Rectal smooth muscle tissue (tissue), 1 donor: Measurements from ENCODE around the gene SELENOM.
"Not testable (repeated sequence)": the region's sequence is repeated elsewhere in the genome, so short reads cannot be mapped to it uniquely, and the experiment has no call there.

Experiments used
- H3K27ac ChIP-seq: one replicate; pipeline ENCODE4 v1.7.0; 2013; ENCODE audit warnings: low read depth, low read length, inconsistent platforms
- H3K27me3 ChIP-seq: one replicate; pipeline ENCODE4 v1.7.0; 2013; ENCODE audit warnings: low read length; ENCODE audit not compliant: control insufficient read depth, insufficient read depth
- H3K36me3 ChIP-seq: one replicate; pipeline ENCODE4 v1.7.0; 2013; ENCODE audit warnings: low read length; ENCODE audit not compliant: control insufficient read depth, insufficient read depth
- H3K4me1 ChIP-seq: one replicate; pipeline ENCODE4 v1.7.0; 2013; ENCODE audit warnings: low read length; ENCODE audit not compliant: control insufficient read depth, insufficient read depth
- H3K4me3 ChIP-seq: one replicate; pipeline ENCODE4 v1.7.0; 2013; ENCODE audit warnings: low read length
- H3K9ac ChIP-seq: one replicate; pipeline ENCODE4 v1.7.0; 2013; ENCODE audit warnings: low read length

SELENOM gene

DNA sequence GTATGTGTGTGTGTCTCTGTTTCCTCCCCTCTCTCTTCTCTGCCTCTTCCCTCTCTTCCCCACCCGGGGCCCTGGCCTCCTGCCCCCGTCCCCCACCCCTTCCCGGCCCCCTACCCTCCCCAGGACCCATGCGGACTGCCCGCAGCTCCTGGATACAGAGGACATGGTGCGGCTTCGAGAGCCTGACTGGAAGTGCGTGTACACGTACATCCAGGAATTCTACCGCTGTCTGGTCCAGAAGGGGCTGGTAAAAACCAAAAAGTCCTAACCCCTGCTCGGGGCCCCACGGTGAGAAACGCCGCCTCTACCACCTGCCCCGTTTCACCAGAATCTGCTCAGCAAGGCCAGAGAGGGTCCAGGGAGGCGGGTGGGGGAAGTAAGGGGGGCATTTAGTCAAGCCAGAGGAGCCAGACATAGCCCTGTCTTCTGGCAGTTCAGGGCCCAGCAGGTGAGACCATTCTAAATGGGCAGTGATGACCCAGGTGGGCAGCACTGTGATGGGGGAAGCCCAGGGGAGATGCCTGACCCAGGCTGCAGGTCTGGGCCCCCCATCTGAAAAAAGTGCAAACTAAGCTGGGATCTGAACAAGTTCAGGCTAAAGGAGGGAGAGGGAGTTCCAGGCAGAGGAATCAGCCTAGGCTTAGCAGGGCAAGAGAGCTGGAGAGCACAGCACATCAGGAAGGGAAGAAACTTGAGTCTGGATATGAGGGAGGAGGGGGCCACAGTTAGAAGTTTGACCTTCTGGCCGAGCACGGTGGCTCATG is 6.4 kb downstream of the SELENOM start:
- H3K9ac ChIP-seq: no peak overlapping the region
- H3K27ac ChIP-seq: peak overlapping the region; percentile 100
- no peak overlapping the region for H3K4me3 ChIP-seq
- peaks cover 34% of the 10 kb centered on the region for H3K36me3 ChIP-seq
- H3K4me1 ChIP-seq: peaks cover 70% of the 10 kb centered on the region
- H3K27me3 ChIP-seq: no peaks in the 10 kb centered on the region

- peaks cover 42% of the 10 kb centered on the region for H3K36me3 ChIP-seq
- no peak overlapping the region for H3K9ac ChIP-seq
- H3K4me3 ChIP-seq: no peak overlapping the region
- no peaks in the 10 kb centered on the region for H3K27me3 ChIP-seq
- H3K27ac ChIP-seq: peak overlapping the region; percentile 100
- H3K4me1 ChIP-seq: peaks cover 72% of the 10 kb centered on the region
These were observed 7.3 kb downstream of the SELENOM start for GRCh38 chr22:31099841-31100761.

DNA sequence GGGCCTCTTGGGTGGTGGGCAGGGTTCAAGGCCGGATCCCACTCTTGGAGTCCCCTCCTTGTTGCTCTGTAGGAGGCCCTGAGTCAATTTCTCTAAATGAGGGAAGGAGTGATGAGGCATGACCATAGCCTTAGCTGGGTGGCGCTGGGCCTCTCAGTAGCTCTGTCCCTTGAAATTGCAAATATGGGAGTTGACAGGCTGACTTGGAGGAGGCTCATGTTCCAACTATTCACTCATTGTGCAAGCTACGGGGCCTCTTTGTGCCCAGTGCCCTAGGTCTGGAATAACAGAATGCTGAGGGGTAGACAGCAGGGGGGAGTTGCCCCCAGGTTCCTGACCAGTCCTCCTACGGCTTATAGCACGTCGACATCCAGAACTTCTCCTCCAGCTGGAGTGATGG is 8.0 kb downstream of the SELENOM start:
- peaks cover 43% of the 10 kb centered on the region for H3K36me3 ChIP-seq
- peaks cover 72% of the 10 kb centered on the region for H3K4me1 ChIP-seq
- H3K27ac ChIP-seq: peak overlapping the region; percentile 100
- H3K9ac ChIP-seq: no peak overlapping the region
- no peaks in the 10 kb centered on the region for H3K27me3 ChIP-seq
- H3K4me3 ChIP-seq: no peak overlapping the region

- Histone ChIP-seq H3K36me3 (peaks cover 43% of the 10 kb centered on the region), H3K4me1 (peaks cover 67% of the 10 kb centered on the region), H3K4me3 (peak overlapping the region; percentile 35), H3K27ac (peak overlapping the region; percentile 100), H3K9ac (no peak overlapping the region), H3K27me3 (no peaks in the 10 kb centered on the region)
These were observed 8.7 kb downstream of the SELENOM start for GRCh38 chr22:31098632-31099110.

GRCh38 chr22:31097941-31098631 is 9.3 kb downstream of the SELENOM start:
- H3K4me1 ChIP-seq: peaks cover 61% of the 10 kb centered on the region
- peak overlapping the region; percentile 35 for H3K4me3 ChIP-seq
- no peak overlapping the region for H3K9ac ChIP-seq
- H3K27ac ChIP-seq: peak overlapping the region; percentile 100
- no peaks in the 10 kb centered on the region for H3K27me3 ChIP-seq
- peaks cover 43% of the 10 kb centered on the region for H3K36me3 ChIP-seq

DNA sequence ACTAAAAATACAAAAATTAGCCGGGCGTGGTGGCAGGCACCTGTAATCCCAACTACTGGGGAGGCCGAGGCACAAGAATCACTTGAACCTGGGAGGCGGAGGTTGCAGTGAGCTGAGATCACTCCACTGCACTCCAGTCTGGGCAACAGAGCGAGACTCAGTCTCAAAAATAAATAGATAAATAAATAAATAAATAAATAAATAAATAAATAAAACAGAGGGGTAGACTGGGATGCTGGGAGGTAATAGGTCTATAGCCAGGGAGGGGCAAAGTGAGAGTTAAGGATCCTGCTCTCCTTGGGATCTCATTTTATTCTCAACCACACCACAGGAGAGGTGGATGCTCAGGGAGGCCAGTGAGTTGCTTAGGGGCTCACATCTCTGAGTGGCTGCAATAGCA is 9.8 kb downstream of the SELENOM start:
- H3K4me3 ChIP-seq, H3K9ac ChIP-seq, H3K27me3 ChIP-seq: not testable (repeated sequence)
- peaks cover 56% of the 10 kb centered on the region for H3K4me1 ChIP-seq
- H3K36me3 ChIP-seq: peaks cover 41% of the 10 kb centered on the region
- peak overlapping the region; percentile 100 for H3K27ac ChIP-seq

DNA sequence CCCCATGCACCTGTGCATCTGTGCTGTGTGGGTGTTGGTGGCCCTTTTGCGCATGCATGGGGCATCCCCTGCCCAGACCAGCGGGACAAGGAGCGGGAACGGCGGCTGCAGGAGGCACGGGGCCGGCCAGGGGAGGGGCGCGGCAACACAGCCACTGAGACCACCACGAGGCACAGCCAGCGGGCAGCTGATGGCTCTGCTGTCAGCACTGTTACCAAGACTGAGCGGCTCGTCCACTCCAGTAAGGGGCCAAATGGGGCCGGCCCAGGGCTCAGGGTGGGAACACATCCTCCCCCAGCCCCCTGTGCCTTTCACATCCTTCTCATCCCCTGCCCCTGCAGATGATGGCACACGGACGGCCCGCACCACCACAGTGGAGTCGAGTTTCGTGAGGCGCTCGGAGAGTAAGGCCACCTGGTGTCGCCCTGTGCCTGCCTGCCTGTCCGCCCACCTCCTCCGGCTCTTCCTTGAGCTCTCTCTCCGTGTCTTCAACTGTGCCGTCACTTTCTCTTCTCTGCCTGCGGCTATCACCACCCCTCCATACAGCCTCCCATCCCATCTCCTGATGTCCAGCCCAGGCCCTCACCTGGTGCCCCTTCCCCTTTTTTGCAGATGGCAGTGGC is 10.6 kb downstream of the SELENOM start:
- Histone ChIP-seq H3K4me3 (peak overlapping the region; percentile 43), H3K4me1 (peaks cover 50% of the 10 kb centered on the region), H3K27me3 (no peaks in the 10 kb centered on the region), H3K27ac (peak overlapping the region; percentile 99), H3K36me3 (peaks cover 44% of the 10 kb centered on the region), H3K9ac (no peak overlapping the region)

DNA sequence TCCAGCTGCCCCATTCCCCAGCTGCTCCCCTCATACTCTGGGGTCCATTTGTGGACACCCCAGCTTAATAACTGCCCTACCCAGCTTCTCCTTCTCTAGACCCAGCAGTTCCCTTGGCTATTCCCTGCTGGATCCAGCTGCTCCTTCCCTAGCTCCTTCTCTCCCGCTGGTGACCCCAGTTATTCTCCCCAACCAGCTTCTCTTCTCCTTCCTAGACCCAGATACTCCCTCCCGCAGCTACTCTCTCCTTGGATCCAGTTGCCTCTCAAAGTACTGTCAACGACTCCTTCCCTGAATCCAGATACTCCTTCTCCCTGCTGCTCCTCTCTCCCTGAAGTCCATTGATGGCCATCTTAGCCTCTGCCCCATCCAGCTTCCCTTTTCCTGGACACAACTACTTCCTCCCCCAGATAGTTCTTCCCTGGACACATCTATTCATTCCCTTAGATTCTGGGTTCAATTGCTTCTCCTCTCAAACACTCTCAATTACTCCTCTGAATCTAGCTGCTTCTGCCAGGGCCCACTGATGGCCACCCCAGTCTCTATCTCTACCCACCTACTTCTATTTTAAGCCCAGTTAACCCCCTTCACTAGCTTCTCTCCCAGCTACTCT is 11.6 kb downstream of the SELENOM start:
- Histone ChIP-seq H3K27ac (peak overlapping the region; percentile 99), H3K4me1 (peaks cover 43% of the 10 kb centered on the region), H3K27me3 (no peaks in the 10 kb centered on the region), H3K36me3 (peaks cover 46% of the 10 kb centered on the region), H3K9ac (no peak overlapping the region), H3K4me3 (peak overlapping the region; percentile 43)

- H3K36me3 ChIP-seq: peaks cover 39% of the 10 kb centered on the region
- no peaks in the 10 kb centered on the region for H3K27me3 ChIP-seq
- peak overlapping the region; percentile 55 for H3K4me3 ChIP-seq
- no peak overlapping the region for H3K9ac ChIP-seq
- peak overlapping the region; percentile 99 for H3K27ac ChIP-seq
- H3K4me1 ChIP-seq: peaks cover 41% of the 10 kb centered on the region
These were observed 12.6 kb downstream of the SELENOM start for GRCh38 chr22:31094741-31095140.

DNA sequence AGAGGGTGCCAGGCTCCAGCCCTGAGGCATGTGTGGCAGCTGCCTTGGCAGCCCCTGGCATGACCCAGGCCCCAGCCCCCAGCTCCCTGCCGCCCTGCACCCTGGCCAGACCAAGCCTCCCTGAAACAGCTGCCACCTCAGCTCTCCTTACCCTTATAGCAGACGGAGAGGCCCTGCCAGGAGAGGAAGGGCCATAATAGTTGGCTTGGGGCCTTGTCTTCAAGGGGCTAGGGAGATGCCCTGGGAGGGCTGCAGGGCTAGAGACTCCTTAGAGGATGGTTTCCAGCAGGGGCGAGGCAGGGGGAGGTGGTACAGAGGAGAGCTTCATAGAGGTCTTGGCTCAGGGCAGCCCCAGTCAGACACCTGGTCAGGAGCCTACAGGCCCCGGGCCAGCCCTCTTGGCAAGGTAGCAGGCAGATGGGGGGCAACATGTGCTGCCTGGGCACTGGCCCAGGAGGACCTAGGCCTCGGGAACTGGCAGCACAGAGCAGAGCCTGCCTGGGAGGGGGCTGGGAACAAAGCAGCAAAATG is 13.3 kb downstream of the SELENOM start:
- peaks cover 39% of the 10 kb centered on the region for H3K36me3 ChIP-seq

GRCh38 chr22:31093086-31093850 is 14.1 kb downstream of the SELENOM start:
- Histone ChIP-seq H3K27ac (peak overlapping the region; percentile 99), H3K4me1 (peaks cover 34% of the 10 kb centered on the region), H3K9ac (peak overlapping the region; percentile 71), H3K36me3 (peaks cover 46% of the 10 kb centered on the region), H3K27me3 (no peaks in the 10 kb centered on the region), H3K4me3 (peak overlapping the region; percentile 55)

More for the DNA sequence above, 13.3 kb downstream of the SELENOM start:
- Histone ChIP-seq H3K4me1 (peaks cover 40% of the 10 kb centered on the region), H3K4me3 (peak overlapping the region; percentile 55), H3K27ac (peak overlapping the region; percentile 99), H3K27me3 (no peaks in the 10 kb centered on the region), H3K9ac (peak overlapping the region; percentile 53)
